Heart left ventricle (tissue), 16 donors: Measurements from ENCODE around the gene AQP3. TPM values are rescaled to one million over a fixed set of nuclear protein-coding genes. Genes with fewer than 3 reads are reported as not detected.
A peak's percentile ranks its signal among the peaks of the same experiment; 100 is the strongest.

ENCODE experiments used
- ATAC-seq, 4 donors: fragments of 200-7000 bp; cut with Tn5 transposase; one replicate each; pipeline ENCODE4 v1.9.1; 2020 to 2022; ENCODE audit warnings: moderate library complexity in 4 of 4, mild to moderate bottlenecking in 3 of 4, moderate number of reproducible peaks in 1 of 4
- DNase-seq, 5 donors: peaks; one replicate each; pipeline ENCODE4 v3.0.0-alpha.2; 2020
- H3K27ac ChIP-seq, 12 donors: fragments of 200-600 bp; sonication (generic) in 4 of 12; one replicate each; pipeline versions ENCODE4 v1.5.0 to v1.8.0; 2016 to 2022; ENCODE audit warnings: mild to moderate bottlenecking in 2 of 12
- H3K27me3 ChIP-seq, 9 donors: fragments of 200-600 bp; sonication (generic) in 2 of 9; one replicate each; pipeline versions ENCODE4 v1.5.1 to v1.8.0; 2016 to 2022; ENCODE audit warnings: mild to moderate bottlenecking in 3 of 9
- H3K36me3 ChIP-seq, 9 donors: fragments of 200-600 bp; sonication (generic) in 2 of 9; one replicate each; pipeline versions ENCODE4 v1.5.0 to v1.8.0; 2018 to 2022; ENCODE audit warnings: mild to moderate bottlenecking in 2 of 9
- H3K4me1 ChIP-seq, 12 donors: fragments of 200-600 bp; sonication (generic) in 4 of 12; one replicate each; pipeline versions ENCODE4 v1.5.0 to v1.8.0; 2016 to 2022; ENCODE audit warnings: mild to moderate bottlenecking in 3 of 12
- H3K4me3 ChIP-seq, 12 donors: fragments of 200-600 bp; sonication (generic) in 4 of 12; one replicate each; pipeline versions ENCODE4 v1.5.0 to v1.8.0; 2017 to 2022; ENCODE audit warnings: mild to moderate bottlenecking in 9 of 12, moderate library complexity in 4 of 12
- H3K9me3 ChIP-seq, 12 donors: fragments of 200-600 bp; sonication (generic) in 4 of 12; one replicate each; pipeline versions ENCODE4 v1.5.0 to v1.8.0; 2016 to 2022; ENCODE audit warnings: mild to moderate bottlenecking in 1 of 12
- CTCF ChIP-seq, 12 donors: fragments of 200-600 bp; sonication (generic) in 4 of 12; IDR thresholded peaks; one replicate each; pipeline versions ENCODE4 v1.5.0 to v1.8.0; 2018 to 2022; ENCODE audit warnings: antibody characterized with exemption in 12 of 12, mild to moderate bottlenecking in 5 of 12
- POLR2A ChIP-seq, 2 donors: fragments of 450-650 bp; IDR thresholded peaks; one replicate each; pipeline ENCODE4 v1.6.1; 2017; ENCODE audit warnings: antibody characterized with exemption in 2 of 2, mild to moderate bottlenecking in 2 of 2, moderate library complexity in 2 of 2
- WGBS, 4 donors: extraction: QIAGEN DNeasy Blood & Tissue Kit in 2 of 4; methylation state at CpG; one replicate each; pipeline versions ENCODE4 v1.1.5 to v1.1.7; 2013 to 2018; 5-methylcytosine and 5-hydroxymethylcytosine counted together
- intact Hi-C, 10 donors: fragments of 100-400 bp; cut with DNase I; formaldehyde crosslinking; loops; one replicate each; pipeline versions ENCODE4 v1.11.1 to v1.14.2; 2022
- polyA plus RNA-seq, 2 donors: library from polyadenylated mRNA; stranded (reverse); fragments of 200-250 nt; gene quantifications; one replicate each; pipeline ENCODE4 v1.2.3, GENCODE V29; 2013
- total RNA-seq, 9 donors: library from RNA; depleted of rRNA in 2 of 9; stranded (reverse); fragments of >200 nt in 2 of 9; fragmentation: NEBNext Ultra II Directional in 3 of 9; extraction: Animal tissue kit (Norgen Biotek cat#: 25700) in 3 of 9; gene quantifications; one replicate each; pipeline versions ENCODE4 v1.1.0 to v1.2.4, GENCODE V29; 2016 to 2023
- donor health status: ischemic (EF 13 %, LVEDD 7.1; RV severe dilation, severe dysfunction).
- donor health status: healthy with polysubstance abuse.
- donor health status: DM: no; HTN: yes; CAD: no.
- donor health status: DM: no; HTN: no; CAD: no.
- donor health status: ischemic (EF 25% LVEDD 6.9; RV normal size, moderate dysfunction).
- donor health status: ischemic (EF 25% LVEDD 5.7; RV mildly dilated, moderate dysfunction).
- donor health status: healthy.
- donor health status: DM: yes; HTN: yes; CAD: no.
- donor health status: ischemic (EF 35%, LVEDD 5.7; RV mildly dilated, moderate dysfunction).
- donor health status: nonischemic (EF 11% LVEDD 7.7; RV severe dilation, severe dysfunction).
- donor health status: DM: yes; HTN: yes; CAD: no.
- donor health status: PGD.
- donor health status: ischemic (EF 29% LVEDD 5.4; RV normal size, mild dysfunction).
- donor health status: nonischemic (EF 23%, LVEDD 6.1; RV moderate dilation, normal function).

Gene AQP3
- total and polyA plus RNA-seq, 11 donors: 6.0 to 116 (median 13.3) TPM

- no peak for ATAC-seq
- no peak for TF ChIP-seq POLR2A (IDR thresholded peaks at IDR 0.05)
- TF ChIP-seq CTCF (IDR thresholded peaks at IDR 0.05): no peak
- Histone ChIP-seq H3K4me3 (no peak overlapping the region), H3K27ac (no peak overlapping the region), H3K4me1 (peaks cover 0 to 27% (median 9%) of the 10 kb centered on the region in 12 donors), H3K9me3 (no peaks in the 10 kb centered on the region), H3K27me3 (peaks cover 0 to 4% (median 0%) of the 10 kb centered on the region in 9 donors), H3K36me3 (no peaks in the 10 kb centered on the region)
- no peak for DNase-seq
- WGBS, 4 donors: 73 to 84% (median 79%) methylated on average over 10 to 16 of the region's 16 CpGs
- intact Hi-C loops: no loop called here
These were observed 12.9 kb downstream of the AQP3 start for GRCh38 chr9:33434317-33435105.

- TF ChIP-seq CTCF (IDR thresholded peaks at IDR 0.05) (no peak), POLR2A (IDR thresholded peaks at IDR 0.05) (no peak)
- no peak overlapping the region for H3K4me3 ChIP-seq
- no peaks in the 10 kb centered on the region for H3K36me3 ChIP-seq
- H3K27me3 ChIP-seq: peaks cover 0 to 4% (median 0%) of the 10 kb centered on the region in 9 donors
- no peaks in the 10 kb centered on the region for H3K9me3 ChIP-seq
- peaks cover 0 to 21% (median 7%) of the 10 kb centered on the region in 12 donors for H3K4me1 ChIP-seq
- no peak overlapping the region for H3K27ac ChIP-seq
- no peak for DNase-seq
- intact Hi-C loops: no loop called here
- 90 to 98% (median 93%) methylated on average over 8 of the region's 8 CpGs for WGBS, 4 donors
- no peak for ATAC-seq
These were observed 13.5 kb downstream of the AQP3 start for GRCh38 chr9:33433871-33434270.

- no peak for DNase-seq
- Histone ChIP-seq H3K4me1 (peaks cover 0 to 12% (median 4%) of the 10 kb centered on the region in 12 donors), H3K27ac (peak overlapping the region in 1 of 12 donors; percentile 16), H3K27me3 (peaks cover 0 to 4% (median 0%) of the 10 kb centered on the region in 9 donors), H3K9me3 (no peaks in the 10 kb centered on the region), H3K36me3 (no peaks in the 10 kb centered on the region), H3K4me3 (no peak overlapping the region)
- intact Hi-C loops: no loop called here
- 77 to 91% (median 81%) methylated on average over 2 of the region's 2 CpGs for WGBS, 4 donors
- ATAC-seq: no peak
- TF ChIP-seq CTCF (IDR thresholded peaks at IDR 0.05) (no peak), POLR2A (IDR thresholded peaks at IDR 0.05) (no peak)
These were observed 16.0 kb downstream of the AQP3 start for GRCh38 chr9:33431420-33431819.

GRCh38 chr9:33430942-33431341 lies 16.5 kb downstream of the AQP3 start:
- ATAC-seq (peak in 1 of 4 donors; percentile 28), DNase-seq (no peak)
- TF ChIP-seq CTCF (IDR thresholded peaks at IDR 0.05) (no peak), POLR2A (IDR thresholded peaks at IDR 0.05) (no peak)
- H3K9me3 ChIP-seq: no peaks in the 10 kb centered on the region
- 13 to 39% (median 23%) methylated on average over 1 of the region's 1 CpG for WGBS, 4 donors
- H3K27me3 ChIP-seq: peaks cover 0 to 3% (median 0%) of the 10 kb centered on the region in 9 donors
- no peak overlapping the region for H3K4me3 ChIP-seq
- intact Hi-C loops: no loop called here
- no peaks in the 10 kb centered on the region for H3K36me3 ChIP-seq
- peaks cover 0 to 12% (median 2%) of the 10 kb centered on the region in 12 donors for H3K4me1 ChIP-seq
- no peak overlapping the region for H3K27ac ChIP-seq
